AG04450 (cell line): Measurements from ENCODE around the gene PACRG. TPM values are rescaled to one million over a fixed set of nuclear protein-coding genes. Genes with fewer than 3 reads are reported as not detected.

Experiments used
- CTCF ChIA-PET: fragments of 300-600, 350-600 bp; formaldehyde crosslinking; extraction: SDS; loops from one replicate; lab custom pipeline; 2022; ENCODE audit warnings: antibody characterized with exemption, inconsistent platforms; lab: Charles Lee
- POLR2A ChIA-PET: fragments of 350-600 bp; formaldehyde crosslinking; extraction: SDS; loops from one replicate; lab custom pipeline; 2021; ENCODE audit warnings: antibody characterized with exemption, inconsistent platforms; lab: Yijun Ruan, JAX
- DNase-seq: peaks from one replicate; pipeline ENCODE4 v3.0.0-alpha.2; 2011; ENCODE audit warnings: low read depth, low spot score
- H3K27ac ChIP-seq: one replicate; pipeline ENCODE4 v1.5.1; 2012; ENCODE audit warnings: low read depth, low read length, control low read depth
- H3K27me3 ChIP-seq: one replicate; pipeline ENCODE4 v1.6.0; 2012; ENCODE audit warnings: low read length; ENCODE audit not compliant: control insufficient read depth, insufficient read depth
- H3K4me3 ChIP-seq: 2 replicates; pipeline ENCODE4 v1.5.1; 2011; ENCODE audit warnings: mild to moderate bottlenecking, low read depth, low read length, control low read depth
- H3K9me3 ChIP-seq: 2 replicates; pipeline ENCODE4 v1.5.1; 2012; ENCODE audit warnings: low read length; ENCODE audit not compliant: control insufficient read depth, insufficient read depth
- polyA plus RNA-seq: library from polyadenylated mRNA; depleted of rRNA; stranded (reverse); fragments of >200 nt; gene quantifications from 2 replicates; pipeline ENCODE4 v1.2.3, GENCODE V29; 2011
- TF ChIP-seq, protein P1 (sequence below): IDR thresholded peaks from 2 replicates; pipeline ENCODE4 v1.5.1; 2011; ENCODE audit warnings: low read depth, low read length, control low read depth, inconsistent platforms

PACRG gene
- polyA plus RNA-seq, 1 experiment: not detected

- POLR2A ChIA-PET: no interaction called here
- TF ChIP-seq, protein P1, sequence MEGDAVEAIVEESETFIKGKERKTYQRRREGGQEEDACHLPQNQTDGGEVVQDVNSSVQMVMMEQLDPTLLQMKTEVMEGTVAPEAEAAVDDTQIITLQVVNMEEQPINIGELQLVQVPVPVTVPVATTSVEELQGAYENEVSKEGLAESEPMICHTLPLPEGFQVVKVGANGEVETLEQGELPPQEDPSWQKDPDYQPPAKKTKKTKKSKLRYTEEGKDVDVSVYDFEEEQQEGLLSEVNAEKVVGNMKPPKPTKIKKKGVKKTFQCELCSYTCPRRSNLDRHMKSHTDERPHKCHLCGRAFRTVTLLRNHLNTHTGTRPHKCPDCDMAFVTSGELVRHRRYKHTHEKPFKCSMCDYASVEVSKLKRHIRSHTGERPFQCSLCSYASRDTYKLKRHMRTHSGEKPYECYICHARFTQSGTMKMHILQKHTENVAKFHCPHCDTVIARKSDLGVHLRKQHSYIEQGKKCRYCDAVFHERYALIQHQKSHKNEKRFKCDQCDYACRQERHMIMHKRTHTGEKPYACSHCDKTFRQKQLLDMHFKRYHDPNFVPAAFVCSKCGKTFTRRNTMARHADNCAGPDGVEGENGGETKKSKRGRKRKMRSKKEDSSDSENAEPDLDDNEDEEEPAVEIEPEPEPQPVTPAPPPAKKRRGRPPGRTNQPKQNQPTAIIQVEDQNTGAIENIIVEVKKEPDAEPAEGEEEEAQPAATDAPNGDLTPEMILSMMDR: no peak
- CTCF ChIA-PET: no interaction called here
- Histone ChIP-seq H3K27ac (no peak overlapping the region), H3K4me3 (no peak overlapping the region), H3K9me3 (peaks cover 35% of the 10 kb centered on the region), H3K27me3 (no peaks in the 10 kb centered on the region)
- DNase-seq: no peak
Measured at GRCh38 chr6:163181666-163182180, 453.9 kb downstream of the PACRG start.

- Histone ChIP-seq H3K27me3 (no peaks in the 10 kb centered on the region), H3K9me3 (peaks cover 42% of the 10 kb centered on the region), H3K27ac (no peak overlapping the region), H3K4me3 (no peak overlapping the region)
- no peak for DNase-seq
- POLR2A ChIA-PET: no interaction called here
- TF ChIP-seq, protein P1: no peak
- CTCF ChIA-PET: no interaction called here
Measured at GRCh38 chr6:163182696-163183095, 454.9 kb downstream of the PACRG start.

GRCh38 chr6:163183806-163184205, 456.0 kb downstream of the PACRG start:
- H3K4me3 ChIP-seq: no peak overlapping the region
- peaks cover 35% of the 10 kb centered on the region for H3K9me3 ChIP-seq
- ChIA-PET POLR2A (no interaction called here), CTCF (interaction anchor here (0.7 kb wide), 2 partner anchors 205 to 244 kb away, joined by 3 to 4 read pairs; no protein-coding TSS in a partner anchor)
- DNase-seq: no peak
- no peak overlapping the region for H3K27ac ChIP-seq
- TF ChIP-seq, protein P1: no peak
- no peaks in the 10 kb centered on the region for H3K27me3 ChIP-seq

DNA sequence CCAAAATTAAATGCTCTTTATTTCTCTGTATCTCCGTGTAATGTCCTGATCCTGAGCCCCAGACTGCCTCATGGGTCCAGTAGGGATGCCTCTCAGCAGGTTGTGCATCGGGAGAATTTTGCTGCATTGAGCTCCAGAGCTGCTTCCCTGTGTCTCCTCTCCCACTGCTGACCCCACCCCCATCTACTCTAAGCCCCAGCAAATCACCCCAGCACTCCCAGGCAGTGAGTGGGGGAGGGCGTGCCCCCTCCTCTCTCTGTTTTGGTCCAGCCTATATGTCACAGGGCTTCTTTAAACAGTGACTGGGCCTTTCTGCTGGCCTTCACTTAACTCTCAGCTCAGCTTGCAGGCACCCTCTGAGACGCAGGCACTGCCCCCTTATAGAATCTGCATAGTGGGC, 458.0 kb downstream of the PACRG start:
- DNase-seq: no peak
- CTCF ChIA-PET: no interaction called here
- H3K27me3 ChIP-seq: no peaks in the 10 kb centered on the region
- POLR2A ChIA-PET: no interaction called here
- H3K4me3 ChIP-seq: no peak overlapping the region
- H3K9me3 ChIP-seq: peaks cover 30% of the 10 kb centered on the region
- TF ChIP-seq, protein P1: no peak
- no peak overlapping the region for H3K27ac ChIP-seq

DNA sequence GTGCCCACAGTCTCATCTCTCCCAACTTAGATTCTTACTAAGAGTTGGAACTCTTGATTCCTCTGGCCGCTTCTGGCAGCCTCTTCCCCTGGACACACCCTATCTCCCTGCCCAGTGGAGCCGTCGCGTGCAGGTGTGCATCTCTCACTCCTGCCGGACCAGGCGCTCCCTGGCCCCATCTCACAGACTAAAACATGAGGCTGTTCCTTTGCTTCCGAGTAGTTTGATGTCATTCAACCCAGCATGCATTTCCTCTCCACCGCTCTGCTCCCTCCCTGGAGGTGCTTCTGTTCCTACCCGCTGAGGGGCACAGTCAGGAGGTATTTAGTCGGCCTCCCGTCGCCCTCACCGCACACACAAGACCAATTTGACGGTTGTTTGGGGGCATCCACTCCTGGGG, 458.8 kb downstream of the PACRG start:
- Histone ChIP-seq H3K27me3 (no peaks in the 10 kb centered on the region), H3K4me3 (no peak overlapping the region), H3K27ac (no peak overlapping the region), H3K9me3 (peaks cover 32% of the 10 kb centered on the region)
- DNase-seq: no peak
- TF ChIP-seq, protein P1: no peak
- ChIA-PET CTCF (no interaction called here), POLR2A (no interaction called here)
